HG02763 (cell line): ENCODE data around the gene DOCK10.

Source experiments
- ATAC-seq: cut with Tn5 transposase; IDR thresholded peaks from one replicate; pipeline ENCODE4 v1.9.1; 2021; ENCODE audit warnings: mild to moderate bottlenecking, moderate library complexity; ENCODE audit not compliant: unreplicated experiment

The DOCK10 gene

DNA sequence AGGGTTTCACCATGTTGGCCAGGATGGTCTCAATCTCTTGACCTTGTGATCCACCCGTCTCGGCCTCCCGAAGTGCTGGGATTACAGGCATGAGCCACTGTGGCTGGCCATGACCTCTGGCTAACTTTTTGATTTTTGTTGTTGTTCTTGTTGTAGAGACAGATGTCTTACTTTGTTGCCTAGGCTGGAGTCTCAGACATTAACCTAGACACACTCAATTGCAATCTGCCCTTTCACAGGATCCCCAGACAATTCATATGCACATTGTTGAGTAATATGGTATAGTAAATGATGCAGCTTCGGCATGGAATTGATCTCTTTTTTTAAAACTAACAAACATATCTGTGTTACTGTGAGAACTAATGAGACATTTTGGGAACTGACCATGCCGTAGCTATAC is 195.6 kb downstream of the DOCK10 start:
- no peak for ATAC-seq

DNA sequence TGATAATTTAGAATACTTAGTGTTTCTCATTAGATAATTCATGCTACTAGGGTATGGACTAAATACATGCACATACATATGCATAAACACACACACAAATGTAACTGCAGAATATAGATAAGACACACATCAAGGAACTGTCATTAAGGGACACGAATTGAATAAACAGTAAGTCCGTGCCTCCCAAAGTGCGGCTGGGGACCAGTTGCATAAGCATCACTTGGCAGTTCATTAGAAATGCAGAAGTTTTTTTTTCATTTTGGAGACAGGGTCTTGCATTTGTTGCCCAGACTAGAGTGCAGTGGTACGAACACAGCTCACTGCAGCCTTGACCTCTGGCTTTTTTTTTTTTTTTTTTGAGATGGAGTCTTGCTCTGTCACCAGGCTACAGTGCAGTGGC is 196.1 kb downstream of the DOCK10 start:
- no peak for ATAC-seq

- no peak for ATAC-seq
Measured at GRCh38 chr2:224843141-224843540, 199.1 kb downstream of the DOCK10 start.

GRCh38 chr2:224841910-224842309 is 200.4 kb downstream of the DOCK10 start:
- ATAC-seq, result no peak

- no peak for ATAC-seq
Measured at GRCh38 chr2:224838335-224838734, 203.9 kb downstream of the DOCK10 start.

GRCh38 chr2:224837558-224837957 is 204.7 kb downstream of the DOCK10 start:
- ATAC-seq, result no peak

GRCh38 chr2:224837066-224837465 is 205.2 kb downstream of the DOCK10 start:
- ATAC-seq, result no peak

DNA sequence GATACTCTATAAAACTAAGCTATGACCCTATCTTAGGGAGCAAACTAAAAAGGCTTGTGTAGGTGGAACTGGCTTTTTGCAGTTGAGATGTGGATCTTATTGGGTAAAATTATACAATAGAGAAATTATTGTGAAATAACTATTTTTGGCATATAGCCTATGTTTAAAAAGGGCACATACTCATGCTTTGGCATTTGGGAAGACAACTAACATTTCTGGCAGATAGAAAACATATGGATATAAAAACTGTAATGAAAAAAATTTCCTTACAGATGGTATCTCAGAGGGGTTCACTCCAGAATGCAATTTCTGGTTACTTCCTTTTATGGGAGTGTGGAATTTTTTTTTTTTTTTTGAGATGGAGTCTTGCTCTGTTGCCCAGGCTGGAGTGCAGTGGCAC is 206.0 kb downstream of the DOCK10 start:
- no peak for ATAC-seq

- no peak for ATAC-seq
Measured at GRCh38 chr2:224835405-224835804, 206.9 kb downstream of the DOCK10 start.

DNA sequence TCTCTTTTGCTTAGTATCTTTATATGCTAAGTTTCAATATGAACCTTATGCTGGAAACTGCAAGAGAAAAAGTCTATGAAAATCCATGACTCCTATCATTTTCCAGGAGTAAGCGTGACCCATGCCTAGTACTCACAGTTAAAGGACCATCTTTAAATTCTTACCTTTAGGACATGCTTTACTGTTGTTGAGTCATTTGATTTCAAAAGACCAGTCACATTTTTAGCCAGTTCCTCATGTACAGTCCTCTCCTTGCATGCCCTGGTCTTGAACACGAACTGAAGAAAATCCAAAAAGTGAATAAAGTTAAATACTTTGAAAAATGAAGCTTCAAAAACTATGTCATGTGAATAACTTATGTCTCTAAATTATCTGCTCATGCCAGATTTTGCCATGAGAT is 208.3 kb downstream of the DOCK10 start:
- ATAC-seq, result no peak

DNA sequence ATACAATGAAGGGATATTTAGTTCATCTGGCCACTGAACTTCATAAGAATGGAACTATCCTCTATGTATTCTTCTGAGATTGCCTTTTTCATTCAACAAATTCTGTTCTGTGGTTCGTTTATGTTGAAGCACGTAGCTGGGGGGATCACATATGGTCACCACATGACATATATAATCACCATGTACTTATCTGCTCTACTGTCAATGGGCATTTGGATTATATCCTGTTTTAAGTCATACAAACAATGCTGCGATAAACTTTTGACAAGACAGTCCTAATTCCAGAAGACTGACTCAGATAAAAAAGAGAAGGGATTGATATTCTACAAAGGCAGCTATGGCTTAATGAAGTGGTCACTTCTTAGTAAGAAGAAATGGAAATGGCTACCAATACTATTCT is 210.1 kb downstream of the DOCK10 start:
- no peak for ATAC-seq

DNA sequence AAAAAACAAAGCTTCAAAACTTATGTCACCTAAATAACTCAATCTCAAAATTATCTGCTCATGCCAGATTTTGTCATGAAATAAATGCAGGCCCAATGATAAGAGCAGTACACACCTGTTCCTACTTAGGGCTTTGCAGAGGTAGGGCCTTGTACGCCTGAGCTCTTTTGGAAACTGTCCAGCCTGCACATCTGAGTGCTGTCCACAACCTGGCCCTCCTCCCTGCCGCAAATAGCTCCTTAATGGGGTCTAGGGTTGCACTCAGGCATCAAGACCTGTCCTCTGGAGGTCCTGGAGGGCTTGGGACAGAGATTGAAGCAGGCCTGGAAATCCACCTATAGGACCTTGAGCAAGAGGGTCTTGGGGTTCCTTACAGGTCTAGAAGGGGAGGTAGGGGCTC is 210.7 kb downstream of the DOCK10 start:
- ATAC-seq, result no peak

- ATAC-seq, result no peak
Measured at GRCh38 chr2:224820283-224820991, 221.8 kb downstream of the DOCK10 start.

DNA sequence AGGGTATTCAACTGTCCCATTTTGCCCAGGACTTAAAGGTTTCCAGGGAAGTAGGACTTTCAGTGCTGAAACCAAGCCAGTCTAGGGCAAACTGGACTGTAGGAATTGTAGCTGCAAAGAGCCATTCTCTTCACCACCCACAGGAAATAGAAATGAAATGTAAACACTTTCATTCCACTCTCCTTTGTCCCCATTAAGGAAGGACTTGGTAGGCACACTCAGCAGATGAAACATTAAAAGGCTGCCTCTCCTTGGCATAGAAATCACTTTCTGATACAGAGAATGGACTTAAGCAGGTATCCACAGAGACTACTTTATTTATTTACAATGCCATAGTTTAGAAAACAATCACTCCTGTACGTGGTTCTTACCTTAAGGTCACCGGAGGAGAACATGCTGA is 223.2 kb downstream of the DOCK10 start:
- no peak for ATAC-seq

GRCh38 chr2:224817676-224818075 is 224.6 kb downstream of the DOCK10 start:
- ATAC-seq, result no peak

DNA sequence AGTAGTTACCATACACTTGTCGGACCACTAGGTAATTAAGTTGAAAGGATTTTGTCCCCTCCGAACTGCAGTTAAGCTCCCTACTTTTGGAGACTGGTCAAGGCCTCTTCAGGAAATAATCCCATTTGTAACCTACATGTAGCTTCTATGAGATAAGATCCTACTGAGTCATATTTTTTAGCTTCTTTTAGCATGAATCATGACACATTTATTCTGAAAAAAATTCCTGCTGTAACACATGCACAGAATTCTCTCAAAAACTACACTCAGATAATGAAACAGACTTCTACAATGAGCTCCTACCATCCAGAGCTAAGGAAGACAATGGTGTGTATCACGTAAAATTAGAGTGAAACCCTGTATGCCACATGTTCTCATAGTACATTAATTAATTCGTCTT is 225.5 kb downstream of the DOCK10 start:
- no peak for ATAC-seq

DNA sequence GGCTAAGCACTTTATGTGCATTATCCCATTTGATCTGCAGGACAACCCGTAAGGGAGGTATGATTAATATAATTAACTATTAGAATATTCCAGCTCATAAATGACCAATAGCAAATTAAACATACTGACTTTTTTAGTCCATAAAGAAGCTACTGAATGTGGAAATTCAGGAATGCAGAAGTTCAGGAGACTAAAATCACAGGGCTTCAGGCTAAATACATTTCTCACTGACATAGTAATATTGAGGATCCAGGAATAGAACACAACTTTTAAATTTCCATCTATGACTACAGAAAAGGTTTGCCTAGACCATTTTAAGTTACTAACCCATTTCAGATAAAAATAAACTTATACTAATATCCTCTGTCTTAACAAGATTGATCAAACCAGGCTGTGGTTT is 228.7 kb downstream of the DOCK10 start:
- no peak for ATAC-seq

GRCh38 chr2:224807153-224807964 is 234.9 kb downstream of the DOCK10 start:
- no peak for ATAC-seq

GRCh38 chr2:224803930-224804329 is 238.3 kb downstream of the DOCK10 start:
- no peak for ATAC-seq

- ATAC-seq, result no peak
Measured at GRCh38 chr2:224802407-224802806, 239.9 kb downstream of the DOCK10 start.

GRCh38 chr2:224801360-224801759 is 240.9 kb downstream of the DOCK10 start:
- ATAC-seq, result no peak

DNA sequence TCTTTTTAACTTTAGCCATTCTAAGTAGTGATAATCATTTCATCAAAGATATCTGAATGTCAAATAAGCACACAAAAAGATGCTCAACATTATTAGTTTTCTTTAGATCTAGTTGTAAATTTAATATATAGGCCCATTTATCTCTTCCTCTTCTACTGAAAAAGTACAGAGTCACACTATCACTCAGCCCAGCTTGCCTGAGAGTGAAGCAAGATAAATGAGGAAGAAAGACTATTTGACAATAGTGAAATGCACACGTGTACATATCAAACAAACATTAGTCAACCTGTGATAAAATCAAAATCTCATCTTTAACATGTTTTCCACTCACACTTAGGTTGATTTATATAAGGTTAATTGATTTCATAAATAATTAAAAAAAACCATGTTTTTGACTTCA is 242.6 kb downstream of the DOCK10 start:
- no peak for ATAC-seq
